ENCODE measurements around the gene RFX3.

Gene RFX3

DNA sequence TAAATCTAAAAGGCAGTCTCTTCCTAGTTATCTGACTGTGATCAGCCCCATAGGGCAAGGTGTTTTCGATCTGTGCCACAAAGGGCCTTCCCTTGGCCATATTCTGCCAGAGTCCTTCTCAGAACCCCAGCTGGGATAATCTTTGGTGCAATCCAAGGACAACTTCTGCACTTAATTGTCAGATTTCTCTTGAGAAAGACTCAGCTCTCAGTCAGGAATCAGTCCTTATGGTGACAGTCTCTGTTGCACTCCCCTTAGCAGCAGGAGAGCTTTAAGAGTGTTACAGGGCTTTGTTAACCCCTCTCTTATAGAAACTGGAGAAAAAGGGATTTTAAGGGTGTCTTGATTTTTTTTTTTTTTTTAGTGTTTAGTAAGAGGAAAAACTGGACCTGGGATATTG lies 15.4 kb upstream of the RFX3 start:
- TF ChIP-seq, protein P1, sequence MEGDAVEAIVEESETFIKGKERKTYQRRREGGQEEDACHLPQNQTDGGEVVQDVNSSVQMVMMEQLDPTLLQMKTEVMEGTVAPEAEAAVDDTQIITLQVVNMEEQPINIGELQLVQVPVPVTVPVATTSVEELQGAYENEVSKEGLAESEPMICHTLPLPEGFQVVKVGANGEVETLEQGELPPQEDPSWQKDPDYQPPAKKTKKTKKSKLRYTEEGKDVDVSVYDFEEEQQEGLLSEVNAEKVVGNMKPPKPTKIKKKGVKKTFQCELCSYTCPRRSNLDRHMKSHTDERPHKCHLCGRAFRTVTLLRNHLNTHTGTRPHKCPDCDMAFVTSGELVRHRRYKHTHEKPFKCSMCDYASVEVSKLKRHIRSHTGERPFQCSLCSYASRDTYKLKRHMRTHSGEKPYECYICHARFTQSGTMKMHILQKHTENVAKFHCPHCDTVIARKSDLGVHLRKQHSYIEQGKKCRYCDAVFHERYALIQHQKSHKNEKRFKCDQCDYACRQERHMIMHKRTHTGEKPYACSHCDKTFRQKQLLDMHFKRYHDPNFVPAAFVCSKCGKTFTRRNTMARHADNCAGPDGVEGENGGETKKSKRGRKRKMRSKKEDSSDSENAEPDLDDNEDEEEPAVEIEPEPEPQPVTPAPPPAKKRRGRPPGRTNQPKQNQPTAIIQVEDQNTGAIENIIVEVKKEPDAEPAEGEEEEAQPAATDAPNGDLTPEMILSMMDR (IDR thresholded peaks at IDR 0.05; ENCODE audit: low read depth, low read length, missing control alignments), result no peak
- no peak for DNase-seq (ENCODE audit: extremely low read depth, low read depth)
- H3K4me3 ChIP-seq (replicated peaks; ENCODE audit: low read depth, low read length), result no peak overlapping the region

DNA sequence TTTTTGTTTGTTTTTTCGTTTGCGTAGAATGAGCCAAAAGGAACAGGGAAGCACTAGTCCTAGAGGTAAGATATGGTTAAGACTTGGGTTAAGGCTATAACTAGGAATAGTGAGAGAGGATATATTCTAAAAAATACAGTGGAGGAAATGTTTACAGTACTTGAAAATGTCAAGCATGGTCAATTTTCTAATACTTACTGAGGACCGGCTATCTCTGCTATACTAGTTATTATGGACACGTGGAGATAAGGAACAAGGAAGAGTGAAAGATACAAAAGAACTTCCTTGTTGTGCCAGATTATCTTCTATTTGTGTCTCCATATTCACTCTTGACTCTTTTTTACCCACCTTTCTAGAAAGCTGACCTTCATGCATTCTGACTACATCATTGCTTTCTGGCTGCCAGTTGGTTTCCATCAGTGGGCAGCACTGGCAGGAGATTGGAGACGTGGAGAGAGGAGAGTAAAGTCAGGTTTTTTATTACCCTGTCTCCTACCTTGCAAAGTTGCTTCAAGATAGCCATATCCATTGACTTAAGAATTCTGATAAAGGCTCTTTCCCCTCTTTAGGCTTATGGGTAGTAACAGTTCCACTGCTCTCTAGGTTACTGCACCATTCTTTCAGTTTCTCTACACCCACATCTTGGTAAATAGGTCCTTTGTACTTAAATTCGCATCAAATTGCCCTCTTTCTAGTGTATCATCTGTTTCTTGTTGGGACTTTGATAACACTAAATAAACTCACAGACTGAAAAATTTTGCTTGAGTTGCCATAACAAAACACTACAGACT lies 9.0 kb upstream of the RFX3 start:
- no peak overlapping the region for H3K4me3 ChIP-seq (replicated peaks; ENCODE audit: low read depth, low read length)
- TF ChIP-seq, protein P1 (IDR thresholded peaks at IDR 0.05; ENCODE audit: low read depth, low read length, missing control alignments), result no peak
- no peak for DNase-seq (ENCODE audit: extremely low read depth, low read depth)

DNA sequence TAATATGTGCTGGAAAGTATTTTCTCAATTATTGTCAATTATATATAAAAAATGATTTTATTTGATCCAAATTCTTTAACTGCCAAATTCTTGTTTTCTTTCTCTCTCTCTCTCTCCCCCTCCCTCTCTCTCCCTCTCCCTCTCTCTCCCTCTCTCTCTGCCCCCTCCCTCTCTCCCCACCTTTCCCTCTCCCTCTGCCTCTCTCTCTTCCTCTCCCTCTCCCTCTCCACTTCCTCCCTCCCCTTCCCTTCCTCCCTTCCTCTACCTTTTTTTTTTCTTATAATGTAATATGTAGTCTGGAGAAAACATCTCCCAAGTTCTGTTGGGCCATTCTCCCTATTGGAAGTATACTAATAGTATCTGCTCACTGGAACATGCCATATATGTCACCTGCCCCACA lies 6.4 kb upstream of the RFX3 start:
- DNase-seq (ENCODE audit: extremely low read depth, low read depth), result no peak
- TF ChIP-seq, protein P1 (IDR thresholded peaks at IDR 0.05; ENCODE audit: low read depth, low read length, missing control alignments), result no peak
- H3K4me3 ChIP-seq (replicated peaks; ENCODE audit: low read depth, low read length), result no peak overlapping the region

DNA sequence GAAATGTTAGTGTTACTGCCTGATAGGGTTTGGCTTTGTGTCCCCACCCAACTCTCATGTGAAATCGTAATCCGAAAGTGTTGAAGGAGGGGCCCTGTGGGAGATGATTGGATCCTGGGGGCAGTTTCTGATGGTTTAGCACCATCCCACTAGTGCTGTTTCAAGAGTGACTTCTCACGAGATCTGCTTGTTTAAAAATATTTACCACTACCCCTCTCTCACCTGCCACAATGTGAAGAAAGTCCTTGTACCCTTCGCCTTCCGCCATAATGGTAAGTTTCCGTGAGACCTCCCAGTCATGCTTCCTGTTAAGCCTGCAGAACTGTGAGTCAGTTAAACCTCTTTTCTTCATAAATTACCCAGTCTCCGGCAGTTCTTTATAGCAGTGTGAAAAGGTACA lies 2.6 kb upstream of the RFX3 start:
- DNase-seq (ENCODE audit: extremely low read depth, low read depth), result no peak

DNA sequence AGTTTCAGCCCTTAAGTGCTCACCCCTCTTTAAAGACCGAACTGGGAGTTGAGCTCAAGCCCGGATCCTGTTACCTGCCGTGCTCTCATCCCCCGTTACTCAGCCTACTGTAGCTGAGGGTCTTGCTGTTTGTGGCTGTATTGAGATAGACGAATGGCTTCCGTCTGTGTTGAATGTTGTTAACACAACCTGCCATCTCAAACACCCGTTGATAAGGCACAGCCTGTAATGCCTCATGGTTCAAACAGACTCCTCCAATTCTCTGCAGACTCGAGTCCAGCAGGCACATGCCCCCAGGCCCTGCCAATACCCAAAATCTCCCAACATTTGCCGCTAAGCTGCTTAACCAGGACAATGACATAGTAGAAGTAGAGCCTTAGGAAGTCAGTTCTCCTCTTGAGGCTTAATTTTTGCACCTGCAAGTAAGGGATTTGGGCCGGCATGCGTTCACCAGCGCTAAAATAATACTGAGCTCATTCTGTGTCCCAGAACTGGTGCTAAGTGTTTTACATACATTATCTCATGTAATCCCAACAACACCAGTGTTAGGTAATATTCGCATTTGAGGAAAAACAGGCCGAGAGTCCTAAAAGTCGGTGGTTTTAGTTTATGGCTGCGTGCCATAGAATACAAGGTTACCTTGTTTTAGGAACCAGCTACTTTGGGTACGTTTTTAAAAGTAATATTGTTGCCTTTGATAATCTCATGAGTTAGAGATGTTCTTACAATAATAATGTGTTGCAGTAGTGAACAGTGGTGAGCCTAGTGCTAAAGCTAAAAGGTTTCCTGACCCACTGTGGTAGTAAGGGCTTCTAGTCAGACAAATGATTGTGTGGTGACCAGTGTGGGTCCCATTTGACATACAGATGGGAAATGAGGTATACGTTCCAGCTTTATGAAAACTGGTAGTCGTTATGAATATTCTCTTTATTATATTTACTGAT lies 1.5 kb upstream of the RFX3 start:
- TF ChIP-seq, protein P1 (IDR thresholded peaks at IDR 0.05; ENCODE audit: low read depth, low read length, missing control alignments), result no peak
- DNase-seq (ENCODE audit: extremely low read depth, low read depth), result no peak
- H3K4me3 ChIP-seq (replicated peaks; ENCODE audit: low read depth, low read length), result peak overlapping the region; percentile 88

More for the DNA sequence above, 2.6 kb upstream of the RFX3 start:
- TF ChIP-seq, protein P1 (IDR thresholded peaks at IDR 0.05; ENCODE audit: low read depth, low read length, missing control alignments), result no peak
- no peak overlapping the region for H3K4me3 ChIP-seq (replicated peaks; ENCODE audit: low read depth, low read length)

DNA sequence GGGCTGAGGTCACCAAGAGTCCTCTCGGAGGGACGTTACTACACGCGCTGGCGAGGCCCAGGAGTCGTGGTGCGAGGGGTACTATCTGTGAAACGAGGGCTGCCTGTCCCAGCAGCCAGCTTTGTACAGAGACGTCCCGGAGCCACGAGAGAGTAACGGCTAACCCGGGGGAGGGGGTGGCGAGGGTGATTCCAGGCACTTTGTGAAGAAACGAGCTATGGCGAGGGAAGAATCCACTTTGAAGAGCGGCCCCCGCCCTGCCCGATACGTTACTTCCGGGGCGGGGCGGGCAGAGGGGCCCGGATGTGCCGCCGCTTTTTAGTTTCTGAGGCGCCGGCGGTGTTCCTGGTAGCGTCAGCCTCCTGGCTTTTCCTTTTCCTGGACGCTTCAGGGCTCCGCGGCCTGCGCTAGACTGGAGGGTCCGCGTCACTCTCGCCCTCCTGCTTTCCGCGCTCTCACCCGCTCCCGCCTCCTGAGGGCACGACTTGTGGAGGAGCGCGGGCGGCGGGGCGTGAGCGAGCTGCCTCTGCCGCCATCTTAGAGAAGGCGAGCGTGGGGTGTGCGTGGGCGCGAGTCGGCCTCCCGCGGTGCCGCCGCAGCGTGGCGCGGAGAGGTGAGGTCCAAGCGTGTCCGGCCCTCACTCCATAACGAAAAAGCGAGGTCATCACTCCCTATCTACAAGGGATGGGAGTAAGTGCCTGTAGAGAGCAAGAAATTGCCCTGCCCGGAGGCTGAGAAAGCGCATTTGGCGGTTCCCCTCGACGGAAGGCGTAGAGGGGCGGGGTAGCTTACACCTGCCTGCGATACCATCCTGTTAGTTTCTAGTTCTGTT lies 580 bp upstream of the RFX3 start:
- H3K4me3 ChIP-seq (replicated peaks; ENCODE audit: low read depth, low read length), result peak overlapping the region; percentile 88
- TF ChIP-seq, protein P1 (IDR thresholded peaks at IDR 0.05; ENCODE audit: low read depth, low read length, missing control alignments), result no peak
- peak; percentile 48 for DNase-seq (ENCODE audit: extremely low read depth, low read depth)
